NOMO-1 (cell line): ENCODE results near the gene NMT2.
"Not testable (repeated sequence)": the region's sequence is repeated elsewhere in the genome, so short reads cannot be mapped to it uniquely, and the experiment has no call there.

Source experiments
- DNase-seq, 2 experiments: peaks; one replicate each; lab custom pipeline; 2025; ENCODE audit not compliant: unreplicated experiment in 2 of 2; lab: John Stamatoyannopoulos, UW

NMT2 gene

DNA sequence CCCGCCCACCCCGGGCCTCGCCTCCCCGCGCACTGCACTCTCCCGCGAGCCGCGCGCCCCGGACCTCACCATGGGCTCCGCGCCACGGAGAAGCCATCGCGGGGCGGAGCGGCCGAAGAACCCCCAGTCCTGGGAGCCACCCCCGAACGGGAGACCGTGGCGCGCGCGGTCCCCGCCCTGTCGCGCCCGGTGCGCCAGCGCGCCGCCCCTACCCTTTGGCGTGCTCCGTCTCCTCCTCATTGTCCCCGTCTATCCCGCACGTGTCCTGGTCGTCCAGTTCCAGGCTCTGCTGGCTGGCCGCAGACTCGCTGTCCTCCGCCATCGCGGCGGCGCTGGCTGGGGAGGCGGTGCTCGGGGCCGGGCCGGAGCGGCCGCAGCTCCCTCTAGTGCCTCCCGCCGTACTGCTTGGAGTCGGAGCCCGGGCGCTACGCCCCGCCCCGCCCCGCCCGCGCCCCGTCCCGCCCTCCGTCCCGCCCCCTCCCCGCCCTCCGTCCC, at the start of gene NMT2:
Gene NMT2, minus strand, starts transcription at position 403 of the 495 bp plus-strand sequence. Its CDS starts 81 bp downstream, at position 322.
- DNase-seq = peak; percentile 74 to 84

GRCh38 chr10:15216700-15217099, 48.2 kb upstream of the NMT2 start:
- no peak for DNase-seq

DNA sequence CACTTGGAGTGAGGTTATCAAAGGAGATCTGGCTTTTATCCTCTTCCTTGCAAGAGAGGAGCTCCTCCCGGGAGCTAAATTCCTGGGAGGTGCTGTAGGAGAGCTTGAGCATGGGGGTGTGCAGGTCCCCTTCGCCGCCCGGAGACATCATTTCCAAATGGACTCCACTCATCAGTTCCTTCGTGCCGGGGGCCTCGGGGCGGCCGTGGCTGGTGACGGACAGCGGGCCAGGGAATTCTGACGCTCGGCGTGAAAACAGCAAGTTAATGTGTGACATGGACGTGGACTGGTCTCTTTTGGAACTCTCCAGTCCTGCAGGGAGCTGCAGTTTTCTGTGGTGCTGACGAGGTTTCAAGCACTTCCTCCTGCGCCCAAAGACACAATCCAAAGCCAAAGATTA, 45.7 kb upstream of the NMT2 start:
- no peak for DNase-seq

DNA sequence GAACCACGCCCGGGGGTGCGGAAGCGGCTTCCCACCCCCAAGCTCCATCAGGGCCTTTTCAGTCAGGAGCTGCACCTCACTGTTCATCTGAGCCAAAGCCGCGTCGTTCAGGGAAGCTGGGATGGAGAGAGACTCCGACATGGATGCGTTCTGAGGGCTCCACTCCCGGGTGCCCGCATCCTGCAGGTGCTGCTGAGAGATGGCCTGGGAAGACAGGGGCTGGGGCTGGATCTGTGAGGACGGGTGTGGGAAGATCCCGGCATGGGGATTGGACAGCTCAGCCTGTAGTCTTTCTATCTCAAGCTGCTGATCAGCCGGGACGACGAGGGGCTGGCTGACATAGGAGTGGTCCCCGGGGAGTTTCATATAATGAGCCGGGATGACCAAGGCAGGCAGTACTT, 45.0 kb upstream of the NMT2 start:
- no peak for DNase-seq

- no peak for DNase-seq
Observed at GRCh38 chr10:15211464-15211979, 43.0 kb upstream of the NMT2 start.

GRCh38 chr10:15210521-15210920, 42.0 kb upstream of the NMT2 start:
- DNase-seq = no peak

- DNase-seq = peak; percentile 37 to 63
Observed at GRCh38 chr10:15209827-15210509, 41.5 kb upstream of the NMT2 start.

DNA sequence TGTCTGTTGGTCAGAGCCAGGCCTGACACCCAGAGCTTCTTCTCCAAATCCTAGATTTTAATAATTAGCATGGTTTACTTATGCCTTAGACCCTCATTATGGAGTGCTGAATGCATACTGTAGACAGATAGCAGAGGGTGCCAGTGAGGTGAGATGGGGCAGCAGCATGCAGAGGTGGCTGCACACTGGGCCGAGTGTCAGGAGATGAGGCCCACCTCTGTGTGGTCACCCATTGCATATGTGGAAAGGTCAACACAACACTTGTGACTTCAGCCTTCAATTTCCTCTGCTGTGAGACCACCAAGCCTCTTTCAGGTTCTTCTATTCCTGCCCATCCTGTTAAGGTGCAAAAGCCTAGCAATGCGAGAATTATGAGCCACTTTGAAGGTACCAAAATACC, 39.7 kb upstream of the NMT2 start:
- DNase-seq = no peak

DNA sequence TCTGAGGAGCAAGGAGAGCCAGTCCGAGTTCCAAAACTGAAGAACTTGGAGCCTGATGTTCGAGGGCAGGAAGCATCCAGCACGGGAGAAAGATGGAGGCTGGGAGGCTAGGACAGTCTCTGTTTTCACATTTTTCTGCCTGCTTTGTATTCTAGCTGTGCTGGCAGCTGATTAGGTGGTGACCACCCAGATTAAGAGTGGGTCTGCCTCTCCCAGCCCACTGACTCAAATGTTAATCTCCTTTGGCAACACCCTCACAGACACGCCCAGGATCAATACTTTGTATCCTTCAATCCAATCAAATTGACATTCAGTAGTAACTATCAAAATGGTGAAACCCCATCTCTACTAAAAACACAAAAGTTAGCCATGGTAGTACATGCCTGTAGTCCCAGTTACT, 38.9 kb upstream of the NMT2 start:
- DNase-seq = not testable (repeated sequence)

DNA sequence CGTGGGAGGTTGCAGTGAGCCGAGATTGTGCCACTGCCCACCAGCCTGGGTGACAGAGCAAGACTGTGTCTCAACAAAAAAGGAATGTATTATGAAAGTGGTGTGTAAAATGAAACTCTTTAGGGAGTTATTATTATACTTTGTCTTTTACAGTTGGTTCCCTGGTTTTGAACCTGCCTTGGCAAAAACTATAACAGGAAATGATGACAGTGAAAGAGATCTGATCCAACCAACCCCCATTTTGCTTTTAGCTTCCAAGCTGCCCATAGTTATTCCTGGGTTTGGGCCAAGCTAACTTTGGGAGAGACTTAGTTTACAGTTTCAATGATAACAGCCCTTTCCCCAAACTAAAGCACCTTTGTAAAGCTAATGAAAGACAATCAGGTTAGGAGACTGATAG, 34.1 kb upstream of the NMT2 start:
- no peak for DNase-seq

DNA sequence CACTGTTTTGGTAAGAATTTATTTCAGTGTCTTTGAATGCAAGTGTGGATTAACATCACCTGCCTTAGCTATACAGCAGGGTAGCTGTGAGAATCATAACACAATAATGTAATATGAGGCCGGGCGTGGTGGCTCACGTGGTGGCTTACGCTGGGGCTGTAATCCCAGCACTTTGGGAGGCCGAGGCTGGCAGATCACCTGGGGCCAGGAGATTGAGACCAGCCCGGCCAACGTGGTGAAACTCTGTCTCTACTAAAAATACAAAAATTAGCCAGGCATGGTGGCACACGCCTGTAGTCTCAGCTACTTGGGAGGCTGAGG, 33.8 kb upstream of the NMT2 start:
- DNase-seq = not testable (repeated sequence)

GRCh38 chr10:15201589-15202300, 33.3 kb upstream of the NMT2 start:
- no peak for DNase-seq

- no peak for DNase-seq
Observed at GRCh38 chr10:15200626-15201025, 32.1 kb upstream of the NMT2 start.

DNA sequence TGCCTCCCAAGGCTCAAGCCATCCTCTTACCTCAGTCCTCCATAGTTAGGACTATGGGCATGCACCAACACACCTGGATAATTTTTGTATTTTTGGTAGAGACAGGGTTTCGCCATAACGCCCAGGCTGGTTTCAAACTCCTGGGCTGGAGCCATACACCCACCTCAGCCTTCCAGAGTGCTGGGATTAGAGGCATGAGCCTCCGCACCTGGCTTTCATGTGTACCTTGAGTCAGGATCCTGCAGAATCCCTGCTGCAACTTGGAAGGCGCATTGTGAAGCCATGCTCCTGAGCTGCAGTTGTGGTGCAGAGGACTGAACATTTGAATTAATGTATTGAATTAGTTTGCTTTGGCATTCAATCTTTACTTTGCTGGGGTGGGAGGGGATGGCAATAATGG, 29.4 kb upstream of the NMT2 start:
- no peak for DNase-seq

DNA sequence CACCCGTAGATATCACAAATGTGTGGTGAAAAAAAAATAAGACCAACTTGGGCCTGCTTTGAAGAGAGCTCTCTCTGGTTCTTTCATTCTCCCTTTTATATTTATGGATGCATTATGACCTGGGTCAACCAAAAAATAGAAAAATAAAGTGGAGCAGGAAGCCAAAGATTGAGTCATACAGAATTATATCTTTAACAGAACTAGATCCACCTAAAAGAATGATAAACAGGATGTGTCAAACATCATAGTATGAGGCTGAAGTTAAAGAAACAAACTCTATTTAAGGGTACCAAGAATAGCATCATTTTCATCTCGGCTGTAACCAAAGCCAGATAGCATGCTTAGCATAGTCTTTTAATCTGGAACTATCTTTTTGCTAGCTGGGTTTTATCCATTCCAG, 28.8 kb upstream of the NMT2 start:
- DNase-seq = no peak

- peak; percentile 19 to 44 for DNase-seq
Observed at GRCh38 chr10:15196021-15196834, 27.7 kb upstream of the NMT2 start.

- DNase-seq = peak; percentile 55 to 77
Observed at GRCh38 chr10:15189133-15189885, 20.8 kb upstream of the NMT2 start.

DNA sequence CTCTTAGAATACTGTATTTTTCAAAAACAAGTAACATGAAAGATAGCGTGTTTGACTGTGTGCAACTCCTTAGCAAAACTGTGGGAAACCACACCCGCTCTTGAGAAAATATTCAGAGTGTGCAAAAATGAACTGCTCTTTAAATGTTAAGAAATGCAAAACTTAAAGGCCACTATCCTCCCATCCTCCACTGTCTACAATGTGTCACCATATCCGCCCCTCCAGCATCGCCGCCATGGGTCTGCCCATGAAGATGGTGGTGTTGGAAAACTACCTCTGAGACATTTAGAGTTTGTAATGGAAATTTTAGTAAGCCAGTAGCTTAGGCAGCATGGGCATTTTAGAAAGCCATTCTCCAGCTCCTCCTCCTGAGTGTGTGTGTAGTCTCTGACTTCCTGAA, 20.1 kb upstream of the NMT2 start:
- no peak for DNase-seq

- DNase-seq = no peak
Observed at GRCh38 chr10:15183689-15184481, 15.4 kb upstream of the NMT2 start.
